ENCODE results near the gene PTPRH. TPM values are rescaled to one million over a fixed set of nuclear protein-coding genes. Genes with fewer than 3 reads are reported as not detected.

The PTPRH gene
- total and polyA plus RNA-seq, 8 donors = 5.1 to 15.3 (median 8.1) TPM

GRCh38 chr19:55145232-55145631 lies 64.1 kb downstream of the PTPRH start:
- DNase-seq (no peak), ATAC-seq (no peak), FAIRE-seq (no peak)
- Histone ChIP-seq H3K4me1 (no peaks in the 10 kb centered on the region), H3K4me3 (no peak overlapping the region), H3K27me3 (peaks cover 0 to 27% (median 4%) of the 10 kb centered on the region in 4 donors), H3K27ac (no peak overlapping the region), H3K36me3 (no peaks in the 10 kb centered on the region), H3K9me3 (no peaks in the 10 kb centered on the region)
- intact Hi-C loops (cut with DNase I) = loop anchor here in 1 of 3 donors (10.0 kb wide), 1 partner anchor 270 kb away; no protein-coding TSS in a partner anchor
- WGBS, 2 donors = 16 to 21% methylated on average over 2 to 3 of the region's 3 CpGs
- no peak for TF ChIP-seq CTCF (IDR thresholded peaks at IDR 0.05)

GRCh38 chr19:55141696-55142095 lies 67.6 kb downstream of the PTPRH start:
- Histone ChIP-seq H3K36me3 (no peaks in the 10 kb centered on the region), H3K27me3 (peaks cover 0 to 27% (median 4%) of the 10 kb centered on the region in 4 donors), H3K27ac (no peak overlapping the region), H3K4me1 (no peaks in the 10 kb centered on the region), H3K9me3 (no peaks in the 10 kb centered on the region), H3K4me3 (no peak overlapping the region)
- intact Hi-C loops (cut with DNase I) = loop anchor here in 2 of 3 donors (5.0 to 10.0 kb wide), 3 partner anchors 273 to 361 kb away; no protein-coding TSS in a partner anchor
- FAIRE-seq = no peak
- peak in 1 of 4 donors; percentile 23 for ATAC-seq
- DNase-seq = no peak
- WGBS, 2 donors = 14 to 28% methylated on average over 21 of the region's 21 CpGs
- no peak for TF ChIP-seq CTCF (IDR thresholded peaks at IDR 0.05)

- Histone ChIP-seq H3K9me3 (no peaks in the 10 kb centered on the region), H3K27me3 (peaks cover 0 to 20% (median 2%) of the 10 kb centered on the region in 4 donors), H3K27ac (no peak overlapping the region), H3K36me3 (no peaks in the 10 kb centered on the region), H3K4me1 (no peaks in the 10 kb centered on the region), H3K4me3 (no peak overlapping the region)
- FAIRE-seq (no peak), ATAC-seq (no peak), DNase-seq (no peak)
- intact Hi-C loops (cut with DNase I) = loop anchor here in 1 of 3 donors (5.0 kb wide), 1 partner anchor 364 kb away; no protein-coding TSS in a partner anchor
- TF ChIP-seq CTCF (IDR thresholded peaks at IDR 0.05) = no peak
- 44 to 60% methylated on average over 9 of the region's 9 CpGs for whole genome bisulfite sequencing, 2 donors
Observed at GRCh38 chr19:55137915-55138314, 71.4 kb downstream of the PTPRH start.

GRCh38 chr19:55136399-55137102 lies 72.8 kb downstream of the PTPRH start:
- Histone ChIP-seq H3K27ac (no peak overlapping the region), H3K4me1 (no peaks in the 10 kb centered on the region), H3K4me3 (no peak overlapping the region), H3K9me3 (no peaks in the 10 kb centered on the region), H3K36me3 (no peaks in the 10 kb centered on the region), H3K27me3 (peaks cover 0 to 7% (median under 1%) of the 10 kb centered on the region in 4 donors)
- DNase-seq (no peak), ATAC-seq (no peak), FAIRE-seq (no peak)
- TF ChIP-seq CTCF (IDR thresholded peaks at IDR 0.05) = no peak
- 44 to 53% methylated on average over 17 of the region's 17 CpGs for WGBS, 2 donors
- intact Hi-C loops (cut with DNase I) = loop anchor here in 1 of 3 donors (5.0 kb wide), 1 partner anchor 366 kb away; no protein-coding TSS in a partner anchor

- H3K4me3 ChIP-seq = no peak overlapping the region
- TF ChIP-seq CTCF (IDR thresholded peaks at IDR 0.05) = no peak
- DNase-seq = no peak
- no peak for ATAC-seq
- no peaks in the 10 kb centered on the region for H3K9me3 ChIP-seq
- H3K4me1 ChIP-seq = no peaks in the 10 kb centered on the region
- H3K36me3 ChIP-seq = no peaks in the 10 kb centered on the region
- no peak overlapping the region for H3K27ac ChIP-seq
- H3K27me3 ChIP-seq = peaks cover 0 to 2% (median 0%) of the 10 kb centered on the region in 4 donors
- WGBS, 2 donors = 4 to 33% methylated on average over 1 to 2 of the region's 3 CpGs
- intact Hi-C loops (cut with DNase I) = loop anchor here in 1 of 3 donors (5.0 kb wide), 1 partner anchor 368 kb away; no protein-coding TSS in a partner anchor
- no peak for FAIRE-seq
Observed at GRCh38 chr19:55134736-55135135, 74.6 kb downstream of the PTPRH start.

All from pancreas (tissue), 10 donors.